RWPE1 (cell line): ENCODE results near the gene SPOCK3.
A peak's percentile ranks its signal among the peaks of the same experiment; 100 is the strongest.

Experiments used
- CTCF ChIA-PET: fragments of 350-600 bp; sonication (Branson Sonifier 250); formaldehyde crosslinking; extraction: SDS; loops from one replicate; lab custom pipeline; 2021; lab: Yijun Ruan, JAX
- POLR2A ChIA-PET: fragments of 400-600 bp; formaldehyde crosslinking; extraction: SDS; loops from one replicate; lab custom pipeline; 2020; ENCODE audit warnings: antibody characterized with exemption; ENCODE audit not compliant: low non-redundant PET; lab: Yijun Ruan, JAX
- DNase-seq: peaks from one replicate; pipeline ENCODE4 v3.0.0; 2012; ENCODE audit warnings: low spot score
- H3K27ac ChIP-seq: fragments of 450-650 bp; 2 replicates; pipeline ENCODE4 v1.5.1; 2017
- TF ChIP-seq, protein P1 (sequence below): fragments of 450-650 bp; conservative IDR thresholded peaks from 2 replicates; pipeline ENCODE4 v1.5.1; 2017; ENCODE audit warnings: low read depth, mild to moderate bottlenecking

The SPOCK3 gene

DNA sequence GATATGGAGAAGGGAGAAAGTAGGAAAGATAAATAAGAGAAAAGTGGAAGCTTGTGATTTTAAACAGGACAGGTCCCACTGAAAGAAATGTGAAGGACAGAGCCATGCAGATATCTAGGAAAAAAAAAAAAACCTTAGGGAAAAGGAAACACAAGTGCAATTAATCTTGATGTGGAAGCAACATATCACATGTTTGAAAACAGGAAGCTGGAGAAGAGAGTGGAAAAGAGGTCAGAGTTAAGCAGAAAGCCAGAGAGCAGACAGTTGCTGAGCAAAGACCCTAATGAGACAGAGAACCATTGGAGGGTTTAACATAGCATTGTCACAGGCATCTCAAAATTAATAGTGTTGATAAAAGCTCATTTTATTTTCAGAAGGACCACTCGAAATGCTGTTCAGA, 89.7 kb downstream of the SPOCK3 start:
- CTCF ChIA-PET, result interaction anchor here (0.6 kb wide), 1 partner anchor 88 kb away, joined by 3 read pairs; no protein-coding TSS in a partner anchor
- H3K27ac ChIP-seq, result no peak overlapping the region
- TF ChIP-seq, protein P1, sequence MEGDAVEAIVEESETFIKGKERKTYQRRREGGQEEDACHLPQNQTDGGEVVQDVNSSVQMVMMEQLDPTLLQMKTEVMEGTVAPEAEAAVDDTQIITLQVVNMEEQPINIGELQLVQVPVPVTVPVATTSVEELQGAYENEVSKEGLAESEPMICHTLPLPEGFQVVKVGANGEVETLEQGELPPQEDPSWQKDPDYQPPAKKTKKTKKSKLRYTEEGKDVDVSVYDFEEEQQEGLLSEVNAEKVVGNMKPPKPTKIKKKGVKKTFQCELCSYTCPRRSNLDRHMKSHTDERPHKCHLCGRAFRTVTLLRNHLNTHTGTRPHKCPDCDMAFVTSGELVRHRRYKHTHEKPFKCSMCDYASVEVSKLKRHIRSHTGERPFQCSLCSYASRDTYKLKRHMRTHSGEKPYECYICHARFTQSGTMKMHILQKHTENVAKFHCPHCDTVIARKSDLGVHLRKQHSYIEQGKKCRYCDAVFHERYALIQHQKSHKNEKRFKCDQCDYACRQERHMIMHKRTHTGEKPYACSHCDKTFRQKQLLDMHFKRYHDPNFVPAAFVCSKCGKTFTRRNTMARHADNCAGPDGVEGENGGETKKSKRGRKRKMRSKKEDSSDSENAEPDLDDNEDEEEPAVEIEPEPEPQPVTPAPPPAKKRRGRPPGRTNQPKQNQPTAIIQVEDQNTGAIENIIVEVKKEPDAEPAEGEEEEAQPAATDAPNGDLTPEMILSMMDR, result no peak
- DNase-seq, result no peak
- POLR2A ChIA-PET, result interaction anchor here (0.7 kb wide), 1 partner anchor 50 kb away, joined by 4 read pairs; no protein-coding TSS in a partner anchor

DNA sequence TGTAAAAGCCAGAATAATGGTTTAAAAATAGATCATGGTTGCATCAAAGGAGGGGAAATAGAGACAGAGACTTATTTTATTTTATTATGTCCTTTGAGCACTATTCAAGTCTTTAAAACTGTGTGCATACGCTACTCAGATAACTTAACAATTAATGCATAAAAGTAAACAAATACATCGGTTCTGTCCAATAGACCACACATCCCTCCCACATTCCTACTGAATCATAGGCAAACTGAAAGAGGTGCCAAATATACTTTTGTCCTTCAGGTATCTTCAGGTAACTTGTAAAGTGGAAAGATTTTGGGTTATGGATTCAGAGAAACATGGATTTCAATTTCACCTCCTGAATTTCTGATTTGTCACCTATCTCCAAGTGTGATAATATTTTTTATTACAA, 91.3 kb downstream of the SPOCK3 start:
- ChIA-PET POLR2A (no interaction called here), CTCF (interaction anchor here (0.5 kb wide), 1 partner anchor 104 kb away, joined by 5 read pairs; no protein-coding TSS in a partner anchor)
- no peak for DNase-seq
- no peak overlapping the region for H3K27ac ChIP-seq
- TF ChIP-seq, protein P1, result no peak

DNA sequence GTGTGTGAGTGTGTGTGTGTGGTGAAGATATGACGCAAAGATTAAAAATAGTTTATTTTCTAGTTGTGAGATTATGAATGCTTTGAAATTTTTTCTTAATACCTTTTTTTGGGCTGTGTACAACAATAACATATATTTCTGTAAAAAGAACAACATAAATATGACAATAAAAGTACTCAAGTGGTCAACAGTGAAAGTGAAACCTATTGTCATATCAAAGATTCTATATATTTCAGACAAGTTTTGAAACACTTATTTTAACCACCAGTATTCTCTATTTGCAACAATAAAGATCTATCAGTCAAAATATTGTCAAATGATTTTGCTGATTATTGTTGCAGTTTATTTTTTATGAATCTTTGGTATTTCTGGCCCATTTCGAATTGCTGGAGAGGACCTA, 98.0 kb downstream of the SPOCK3 start:
- no peak overlapping the region for H3K27ac ChIP-seq
- CTCF ChIA-PET, result no interaction called here
- no peak for DNase-seq
- TF ChIP-seq, protein P1, result no peak
- POLR2A ChIA-PET, result no interaction called here

DNA sequence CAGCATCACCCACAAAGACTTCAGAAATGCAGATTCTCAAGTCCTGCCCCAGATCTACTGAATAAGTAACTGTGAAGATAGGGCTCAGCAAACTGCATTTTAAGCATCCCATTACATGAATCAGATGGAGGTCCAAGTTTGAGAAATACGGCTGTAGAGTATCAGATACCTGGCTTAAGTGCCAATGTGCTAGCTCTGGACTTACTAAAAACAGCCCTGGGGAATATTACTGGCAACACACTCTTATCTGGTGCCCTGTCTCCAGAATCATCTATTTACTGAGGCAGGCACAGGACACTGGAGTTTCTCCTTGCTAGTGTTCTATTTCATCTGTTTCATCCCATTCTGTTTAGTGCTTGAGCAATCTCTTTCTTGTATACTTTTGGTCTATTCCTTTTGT, 105.1 kb downstream of the SPOCK3 start:
- no peak overlapping the region for H3K27ac ChIP-seq
- no peak for DNase-seq
- POLR2A ChIA-PET, result no interaction called here
- TF ChIP-seq, protein P1, result no peak
- CTCF ChIA-PET, result no interaction called here

DNA sequence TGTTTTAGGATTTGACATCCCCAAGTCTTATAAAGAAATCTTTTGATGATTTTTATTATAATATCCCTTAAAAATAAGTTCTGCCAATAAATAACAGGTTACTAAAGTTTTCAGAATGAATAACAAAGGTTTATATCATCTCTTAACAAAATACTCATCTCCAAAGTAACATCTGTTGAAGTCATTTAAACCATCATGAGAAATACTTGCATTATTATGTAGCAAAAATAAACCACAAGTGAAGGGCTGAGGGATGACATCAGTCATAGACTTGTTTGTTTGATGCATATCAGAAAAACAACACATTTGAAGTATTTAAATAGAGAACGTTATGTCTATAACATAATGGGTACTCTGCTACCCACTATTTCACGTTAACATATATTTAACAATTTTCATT, 114.9 kb downstream of the SPOCK3 start:
- ChIA-PET POLR2A (no interaction called here), CTCF (no interaction called here)
- no peak overlapping the region for H3K27ac ChIP-seq
- no peak for DNase-seq
- TF ChIP-seq, protein P1, result no peak

DNA sequence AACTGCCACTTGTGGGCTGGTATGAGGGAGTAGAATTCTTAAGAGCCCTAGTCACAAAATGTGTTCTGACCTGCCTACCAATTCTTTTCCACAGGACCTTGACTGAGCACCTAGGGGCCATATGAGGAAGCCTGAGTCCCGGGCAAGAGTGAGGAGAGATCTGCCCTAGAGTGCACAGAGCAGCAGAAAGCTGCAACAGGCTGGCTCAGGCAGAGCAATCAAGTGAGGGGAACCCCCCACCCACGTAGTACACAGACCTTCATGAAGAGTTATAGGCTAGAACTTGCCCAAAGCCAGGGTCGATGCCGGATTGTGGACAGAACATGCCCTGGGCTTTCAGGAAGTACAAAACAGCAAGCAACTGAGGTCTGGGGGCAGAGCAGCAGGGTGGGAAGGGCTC, 117.0 kb downstream of the SPOCK3 start:
- no peak overlapping the region for H3K27ac ChIP-seq
- POLR2A ChIA-PET, result no interaction called here
- TF ChIP-seq, protein P1, result no peak
- DNase-seq, result peak; percentile 44
- CTCF ChIA-PET, result no interaction called here
